Keratinocyte (primary cell): ENCODE measurements around the gene HECTD4. TPM values are rescaled to one million over a fixed set of nuclear protein-coding genes. Genes with fewer than 3 reads are reported as not detected.

ENCODE experiments used
- DNase-seq: peaks from one replicate; pipeline ENCODE4 v3.0.0-alpha.2; 2011; ENCODE audit warnings: low read depth, missing footprints, low spot score
- FAIRE-seq: peaks from 2 replicates; lab custom pipeline; 2011; peaks lifted over from hg19 to GRCh38; lab: Jason Lieb, UNC
- H2AFZ ChIP-seq: 2 replicates; pipeline ENCODE4 v1.6.0; 2012; ENCODE audit warnings: low read length, control low read depth, inconsistent platforms; ENCODE audit not compliant: control insufficient read depth
- H3K27ac ChIP-seq: 2 replicates; pipeline ENCODE4 v1.5.1; 2011; ENCODE audit warnings: low read length; ENCODE audit not compliant: control insufficient read depth, insufficient read depth
- H3K27me3 ChIP-seq: 3 replicates; pipeline ENCODE4 v1.6.0; 2011; ENCODE audit warnings: low read length; ENCODE audit not compliant: control insufficient read depth, insufficient read depth; ENCODE audit errors: extremely low read depth
- H3K36me3 ChIP-seq, 2 experiments: 2 replicates in 1 of 2; 3 replicates in 1 of 2; pipeline ENCODE4 v1.5.1; 2011; ENCODE audit warnings: low read length in 2 of 2, mild to moderate bottlenecking in 1 of 2; ENCODE audit not compliant: control insufficient read depth in 2 of 2, insufficient read depth in 2 of 2; ENCODE audit errors: extremely low read depth in 1 of 2
- H3K4me1 ChIP-seq: 3 replicates; pipeline ENCODE4 v1.5.1; 2011; ENCODE audit warnings: low read length; ENCODE audit not compliant: control insufficient read depth, insufficient read depth; ENCODE audit errors: extremely low read depth
- H3K4me2 ChIP-seq: 3 replicates; pipeline ENCODE4 v1.6.0; 2011; ENCODE audit warnings: low read depth, low read length; ENCODE audit not compliant: control insufficient read depth, insufficient read depth; ENCODE audit errors: extremely low read depth
- H3K4me3 ChIP-seq, 3 experiments: fragments of 200-600 bp in 1 of 3; sonication (generic) in 1 of 3; 2 replicates in 2 of 3; 3 replicates in 1 of 3; pipeline ENCODE4 v1.5.1; 2011 to 2016; ENCODE audit warnings: low read length in 3 of 3, mild to moderate bottlenecking in 3 of 3, control low read depth in 2 of 3, inconsistent platforms in 1 of 3, low read depth in 1 of 3, mixed read lengths in 1 of 3, mixed run types in 1 of 3, moderate library complexity in 1 of 3; ENCODE audit not compliant: control insufficient read depth in 2 of 3, insufficient read depth in 2 of 3; ENCODE audit errors: extremely low read depth in 1 of 3
- H3K79me2 ChIP-seq: 2 replicates; pipeline ENCODE4 v1.6.0; 2012; ENCODE audit warnings: low read length; ENCODE audit not compliant: control insufficient read depth, insufficient read depth
- H3K9ac ChIP-seq: 3 replicates; pipeline ENCODE4 v1.6.0; 2011; ENCODE audit warnings: low read length; ENCODE audit not compliant: control insufficient read depth, insufficient read depth; ENCODE audit errors: extremely low read depth
- H3K9me1 ChIP-seq: 3 replicates; pipeline ENCODE4 v1.6.0; 2011; ENCODE audit warnings: low read length; ENCODE audit not compliant: control insufficient read depth, insufficient read depth; ENCODE audit errors: extremely low read depth
- H3K9me3 ChIP-seq: 2 replicates; pipeline ENCODE4 v1.5.1; 2012; ENCODE audit warnings: low read depth, low read length; ENCODE audit not compliant: control insufficient read depth
- H4K20me1 ChIP-seq: 3 replicates; pipeline ENCODE4 v1.6.0; 2011; ENCODE audit warnings: low read length; ENCODE audit not compliant: control insufficient read depth, insufficient read depth; ENCODE audit errors: extremely low read depth
- CTCF ChIP-seq, 3 experiments: IDR thresholded peaks in 1 of 3; conservative IDR thresholded peaks in 1 of 3; optimal IDR thresholded peaks in 1 of 3; 2 replicates in 2 of 3; 3 replicates in 1 of 3; pipeline versions ENCODE3 to v1.5.1; 2011; ENCODE audit warnings: low read length in 3 of 3, mild to moderate bottlenecking in 3 of 3, moderate library complexity in 2 of 3, control low read depth in 1 of 3, inconsistent platforms in 1 of 3; ENCODE audit not compliant: insufficient read depth in 2 of 3; ENCODE audit errors: extremely low read depth in 1 of 3
- EZH2 ChIP-seq: IDR thresholded peaks from one replicate; pipeline ENCODE4 v1.6.1; 2012; ENCODE audit warnings: inconsistent platforms, mild to moderate bottlenecking, low read length, moderate library complexity
- dilution Hi-C: fragments of 300-500 bp; cut with MboI; formaldehyde crosslinking; loops from one replicate; pipeline ENCODE4 v1.7.0; 2020; ENCODE audit warnings: low sequenced_read_pairs; ENCODE audit not compliant: extremely low pct_ligation_motif_present
- polyA plus RNA-seq, 5 experiments: library from polyadenylated mRNA; depleted of rRNA in 3 of 5; stranded (reverse) in 3 of 5; stranded (forward) in 1 of 5; unstranded in 1 of 5; fragments of >200 nt; gene quantifications; 1 replicate in 1 of 5; 2 replicates in 3 of 5; 3 replicates in 1 of 5; pipeline versions ENCODE4 v1.2.1 to v1.2.3, GENCODE V29; 2011 to 2012; ENCODE audit warnings: missing spikeins in 2 of 5, low read depth in 1 of 5, low replicate concordance in 1 of 5

Gene HECTD4
- polyA plus RNA-seq, 1 donor (not counting 4 experiments of a cell fraction or from before 2014, with no cell fraction given): 7.5 TPM

GRCh38 chr12:112344220-112344619, 38.0 kb downstream of the HECTD4 start:
- Histone ChIP-seq H3K4me3 (no peak overlapping the region), H3K27me3 (no peaks in the 10 kb centered on the region), H2AFZ (no peak overlapping the region), H3K9ac (no peak overlapping the region), H3K4me2 (no peak overlapping the region), H3K36me3 (no peaks in the 10 kb centered on the region), H3K9me1 (no peaks in the 10 kb centered on the region), H3K79me2 (peaks cover 8% of the 10 kb centered on the region), H3K9me3 (no peaks in the 10 kb centered on the region), H3K4me1 (peaks cover 13% of the 10 kb centered on the region), H3K27ac (no peak overlapping the region), H4K20me1 (no peaks in the 10 kb centered on the region)
- dilution Hi-C loops: no loop called here
- DNase-seq (no peak), FAIRE-seq (no peak)
- no peak for TF ChIP-seq EZH2
- TF ChIP-seq CTCF (optimal IDR thresholded peaks at IDR 0.05 in 1 of 3, IDR thresholded peaks at IDR 0.05 in 1 of 3, conservative IDR thresholded peaks at IDR 0.05 in 1 of 3; ENCODE audit: extremely low read depth in 1 of 3, insufficient read depth in 2 of 3, low read length in 3 of 3): no peak

GRCh38 chr12:112342587-112342986, 39.6 kb downstream of the HECTD4 start:
- dilution Hi-C loops: no loop called here
- Histone ChIP-seq H3K4me2 (no peak overlapping the region), H3K9me3 (no peaks in the 10 kb centered on the region), H3K36me3 (no peaks in the 10 kb centered on the region), H3K9ac (no peak overlapping the region), H3K4me3 (no peak overlapping the region), H3K79me2 (peaks cover 11% of the 10 kb centered on the region), H3K4me1 (peaks cover 10% of the 10 kb centered on the region), H3K27me3 (no peaks in the 10 kb centered on the region), H3K9me1 (no peaks in the 10 kb centered on the region), H4K20me1 (no peaks in the 10 kb centered on the region), H2AFZ (no peak overlapping the region), H3K27ac (no peak overlapping the region)
- DNase-seq (no peak), FAIRE-seq (no peak)
- TF ChIP-seq EZH2: no peak
- no peak for TF ChIP-seq CTCF (optimal IDR thresholded peaks at IDR 0.05 in 1 of 3, IDR thresholded peaks at IDR 0.05 in 1 of 3, conservative IDR thresholded peaks at IDR 0.05 in 1 of 3; ENCODE audit: extremely low read depth in 1 of 3, insufficient read depth in 2 of 3, low read length in 3 of 3)
